IPS-18c (cell line): ENCODE results near the gene NPIPB6.
A peak's percentile ranks its signal among the peaks of the same experiment; 100 is the strongest.

Source experiments
- H3K4me3 ChIP-seq: 2 replicates; pipeline ENCODE4 v1.7.0; 2013; ENCODE audit warnings: low read depth, mild to moderate bottlenecking, low read length, moderate library complexity; ENCODE audit not compliant: insufficient read depth
- H3K9me3 ChIP-seq: one replicate; pipeline ENCODE4 v1.6.1; 2013; ENCODE audit warnings: mild to moderate bottlenecking, low read length, moderate library complexity; ENCODE audit not compliant: control insufficient read depth, insufficient read depth

The NPIPB6 gene

DNA sequence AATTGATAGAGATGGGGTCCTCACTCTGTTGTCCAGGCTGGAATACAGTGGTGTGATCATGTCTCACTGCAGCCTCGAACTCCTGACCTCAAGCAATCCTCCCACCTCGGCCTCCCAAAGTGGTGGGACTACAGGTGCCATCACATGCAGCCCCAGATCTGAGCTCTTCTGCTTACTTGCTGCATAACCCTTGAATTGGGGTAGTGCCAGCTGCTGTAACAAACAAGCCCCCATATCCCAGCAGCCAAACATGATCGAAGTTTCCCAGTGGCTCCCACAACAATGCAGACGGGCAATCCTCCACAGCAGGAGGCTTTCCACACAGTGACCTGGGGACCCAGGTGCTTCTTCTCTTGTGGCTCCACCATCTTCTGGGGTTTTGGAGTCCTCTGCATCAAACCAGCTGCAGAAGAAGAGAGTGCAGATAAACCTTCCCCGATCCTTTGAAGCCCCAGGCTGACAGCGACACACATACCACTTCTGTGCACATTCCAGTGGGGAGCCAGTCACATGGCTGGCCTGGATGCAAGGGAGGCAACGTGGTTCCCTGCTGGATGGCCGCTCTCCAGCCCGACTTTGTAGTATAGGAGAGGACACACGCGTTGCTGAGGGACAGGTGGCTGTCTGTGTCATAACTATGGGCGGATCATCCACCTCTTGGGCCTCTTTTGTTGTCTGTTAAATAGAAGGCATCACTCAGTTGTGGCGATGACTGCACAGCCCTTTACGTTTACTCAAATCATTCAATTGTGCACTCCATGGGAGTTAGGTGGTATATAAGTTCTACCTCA, 54.3 kb downstream of the NPIPB6 start:
- no peaks in the 10 kb centered on the region for H3K9me3 ChIP-seq
- no peak overlapping the region for H3K4me3 ChIP-seq

- H3K9me3 ChIP-seq = no peaks in the 10 kb centered on the region
- H3K4me3 ChIP-seq = no peak overlapping the region
Observed at GRCh38 chr16:28307936-28308335, 55.4 kb downstream of the NPIPB6 start.

GRCh38 chr16:28304214-28304613, 59.1 kb downstream of the NPIPB6 start:
- no peaks in the 10 kb centered on the region for H3K9me3 ChIP-seq
- H3K4me3 ChIP-seq = no peak overlapping the region

GRCh38 chr16:28303132-28303531, 60.2 kb downstream of the NPIPB6 start:
- Histone ChIP-seq H3K4me3 (no peak overlapping the region), H3K9me3 (no peaks in the 10 kb centered on the region)

- no peak overlapping the region for H3K4me3 ChIP-seq
- H3K9me3 ChIP-seq = no peaks in the 10 kb centered on the region
Observed at GRCh38 chr16:28301620-28302019, 61.7 kb downstream of the NPIPB6 start.

DNA sequence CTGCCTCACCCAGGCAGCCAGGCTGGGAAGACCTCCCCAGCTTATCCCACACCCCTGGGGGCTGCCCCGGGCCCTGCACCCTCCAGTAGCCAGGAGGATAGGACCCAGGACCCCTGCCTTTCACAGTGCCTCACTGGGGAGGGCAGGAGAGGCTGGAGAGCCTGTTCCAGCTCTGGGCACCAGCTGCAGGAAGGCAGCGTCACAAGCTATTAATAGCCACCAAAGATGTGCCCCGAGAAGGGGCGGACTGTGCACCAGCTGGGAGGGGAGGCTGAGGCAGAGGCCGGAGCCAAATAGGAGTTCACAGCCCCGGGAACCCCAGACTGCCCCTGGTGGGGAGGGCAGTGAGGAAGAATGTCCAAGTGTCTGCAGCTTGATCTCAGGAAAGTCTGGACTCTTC, 62.2 kb downstream of the NPIPB6 start:
- H3K4me3 ChIP-seq = no peak overlapping the region
- H3K9me3 ChIP-seq = no peaks in the 10 kb centered on the region

DNA sequence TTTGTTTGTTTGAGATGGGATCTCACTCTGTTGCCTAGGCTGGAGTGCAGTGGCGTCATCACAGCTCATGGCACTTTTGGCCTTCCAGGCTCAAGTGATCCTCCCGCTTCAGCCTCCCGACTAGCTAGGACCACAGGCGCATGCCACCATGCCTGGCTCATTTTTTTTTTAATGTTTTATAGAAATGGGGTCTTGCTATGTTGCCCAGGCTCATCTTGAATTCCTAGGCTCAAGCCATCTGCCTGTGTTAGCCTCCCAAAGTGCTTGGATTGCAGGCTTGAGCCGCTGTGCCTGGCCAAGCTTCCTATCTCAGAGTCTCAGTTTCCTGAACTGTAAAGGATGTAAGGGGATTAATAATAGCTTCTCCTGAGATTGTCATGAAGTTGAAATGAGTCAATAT, 63.0 kb downstream of the NPIPB6 start:
- no peaks in the 10 kb centered on the region for H3K9me3 ChIP-seq
- H3K4me3 ChIP-seq = no peak overlapping the region

GRCh38 chr16:28298511-28298878, 64.8 kb downstream of the NPIPB6 start:
- Histone ChIP-seq H3K4me3 (no peak overlapping the region), H3K9me3 (no peaks in the 10 kb centered on the region)

- Histone ChIP-seq H3K9me3 (no peaks in the 10 kb centered on the region), H3K4me3 (no peak overlapping the region)
Observed at GRCh38 chr16:28297784-28298510, 65.4 kb downstream of the NPIPB6 start.

DNA sequence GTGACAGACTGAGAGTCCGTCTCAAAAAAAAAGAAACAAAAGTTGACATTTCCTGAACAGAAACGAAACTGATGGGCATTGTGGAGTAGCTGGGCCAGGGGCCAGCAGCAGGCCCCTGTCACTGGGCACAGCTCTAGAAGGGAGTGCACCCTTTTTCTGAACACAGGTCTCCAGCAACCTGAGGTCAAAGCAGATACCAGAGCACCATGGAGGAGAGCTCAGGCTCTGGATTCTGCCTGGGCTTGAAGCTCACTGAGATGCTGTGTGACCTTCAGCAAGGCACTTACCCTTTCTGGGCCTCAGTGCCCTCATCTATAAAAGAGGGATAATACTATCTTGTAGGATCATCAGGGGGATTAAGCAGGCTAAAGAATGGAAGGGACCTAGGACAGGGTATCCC, 66.0 kb downstream of the NPIPB6 start:
- Histone ChIP-seq H3K4me3 (no peak overlapping the region), H3K9me3 (no peaks in the 10 kb centered on the region)

GRCh38 chr16:28295276-28295675, 68.0 kb downstream of the NPIPB6 start:
- Histone ChIP-seq H3K4me3 (no peak overlapping the region), H3K9me3 (no peaks in the 10 kb centered on the region)

DNA sequence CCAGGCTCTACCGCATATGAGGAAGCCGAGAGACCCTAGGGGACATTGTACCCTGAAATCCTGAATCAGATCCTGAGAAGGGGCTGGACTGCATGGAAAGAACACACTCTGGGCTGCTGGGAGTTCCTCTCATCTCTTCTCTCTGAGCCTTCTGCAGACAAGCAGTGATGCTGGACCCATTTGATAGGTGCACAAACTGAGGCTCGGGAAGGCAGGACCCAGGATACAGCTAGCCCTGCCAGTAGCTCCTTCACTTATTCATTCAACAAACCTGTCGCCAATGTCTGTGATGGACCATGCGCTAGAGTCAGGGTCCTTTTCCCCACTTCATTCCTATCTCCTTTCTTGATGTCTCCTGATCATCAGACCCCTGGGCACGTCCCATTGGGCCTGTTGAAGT, 69.1 kb downstream of the NPIPB6 start:
- Histone ChIP-seq H3K4me3 (peak overlapping the region; percentile 91), H3K9me3 (no peaks in the 10 kb centered on the region)

GRCh38 chr16:28293601-28293960, 69.7 kb downstream of the NPIPB6 start:
- Histone ChIP-seq H3K4me3 (peak overlapping the region; percentile 91), H3K9me3 (no peaks in the 10 kb centered on the region)

DNA sequence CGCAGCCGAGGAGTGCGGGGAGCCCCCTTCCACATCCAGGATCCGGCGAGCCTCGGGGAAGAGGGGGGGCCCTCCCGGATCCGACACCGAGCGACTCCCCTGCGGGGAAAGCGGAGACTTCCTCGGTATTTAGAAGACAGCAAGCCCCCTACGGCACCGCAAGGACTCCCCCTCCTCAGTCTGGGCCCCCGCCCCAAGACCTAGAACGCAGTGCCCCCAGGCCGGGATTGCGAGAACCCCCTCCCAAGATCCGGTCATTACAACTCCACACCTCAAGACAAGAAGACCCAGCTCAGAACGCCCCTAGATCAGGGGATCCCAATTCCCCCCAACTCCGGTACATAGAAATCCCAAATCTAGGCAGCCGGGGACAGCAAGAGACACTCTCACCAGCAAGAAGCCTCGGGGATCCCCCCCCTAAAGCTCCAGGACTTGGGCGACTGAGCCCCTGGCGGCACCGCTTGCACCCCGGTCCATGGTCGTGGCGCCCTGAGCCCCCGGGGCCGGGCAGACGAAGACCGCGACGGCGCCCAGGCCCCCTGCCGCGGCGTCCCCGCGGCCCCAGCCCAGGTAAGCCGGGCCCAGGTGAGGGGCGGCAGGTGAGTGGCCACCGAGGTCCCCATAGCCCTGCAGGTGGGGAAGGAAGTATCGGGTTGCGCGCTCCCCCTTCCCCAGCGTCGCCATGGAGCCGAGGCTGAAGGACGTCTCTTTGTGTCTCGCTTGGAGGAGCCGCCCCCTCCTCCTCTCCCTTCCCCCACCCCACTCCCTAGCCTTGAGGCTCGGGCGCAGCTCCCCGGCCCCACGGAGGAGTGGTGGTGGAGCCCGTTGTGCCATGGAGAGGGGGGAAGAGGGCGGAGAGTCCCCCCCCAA, 70.3 kb downstream of the NPIPB6 start:
- peak overlapping the region; percentile 91 for H3K4me3 ChIP-seq

More for the DNA sequence above, 70.3 kb downstream of the NPIPB6 start:
- no peaks in the 10 kb centered on the region for H3K9me3 ChIP-seq
